LNCaP clone FGC (cell line): ENCODE results near the gene PRKAG2.

ENCODE experiments used
- DNase-seq: peaks from one replicate; pipeline ENCODE4 v3.0.0-alpha.2; 2011; ENCODE audit warnings: low read depth
- H3K4me3 ChIP-seq: 2 replicates; pipeline ENCODE4 v1.5.1; 2011; ENCODE audit warnings: mild to moderate bottlenecking, low read depth, low read length, control low read depth
- TF ChIP-seq, protein P1 (sequence below): IDR thresholded peaks from 2 replicates; pipeline ENCODE4 v1.5.1; 2012; ENCODE audit warnings: mild to moderate bottlenecking; ENCODE audit not compliant: control insufficient read depth, insufficient read depth; ENCODE audit errors: extremely low read depth

PRKAG2 gene

DNA sequence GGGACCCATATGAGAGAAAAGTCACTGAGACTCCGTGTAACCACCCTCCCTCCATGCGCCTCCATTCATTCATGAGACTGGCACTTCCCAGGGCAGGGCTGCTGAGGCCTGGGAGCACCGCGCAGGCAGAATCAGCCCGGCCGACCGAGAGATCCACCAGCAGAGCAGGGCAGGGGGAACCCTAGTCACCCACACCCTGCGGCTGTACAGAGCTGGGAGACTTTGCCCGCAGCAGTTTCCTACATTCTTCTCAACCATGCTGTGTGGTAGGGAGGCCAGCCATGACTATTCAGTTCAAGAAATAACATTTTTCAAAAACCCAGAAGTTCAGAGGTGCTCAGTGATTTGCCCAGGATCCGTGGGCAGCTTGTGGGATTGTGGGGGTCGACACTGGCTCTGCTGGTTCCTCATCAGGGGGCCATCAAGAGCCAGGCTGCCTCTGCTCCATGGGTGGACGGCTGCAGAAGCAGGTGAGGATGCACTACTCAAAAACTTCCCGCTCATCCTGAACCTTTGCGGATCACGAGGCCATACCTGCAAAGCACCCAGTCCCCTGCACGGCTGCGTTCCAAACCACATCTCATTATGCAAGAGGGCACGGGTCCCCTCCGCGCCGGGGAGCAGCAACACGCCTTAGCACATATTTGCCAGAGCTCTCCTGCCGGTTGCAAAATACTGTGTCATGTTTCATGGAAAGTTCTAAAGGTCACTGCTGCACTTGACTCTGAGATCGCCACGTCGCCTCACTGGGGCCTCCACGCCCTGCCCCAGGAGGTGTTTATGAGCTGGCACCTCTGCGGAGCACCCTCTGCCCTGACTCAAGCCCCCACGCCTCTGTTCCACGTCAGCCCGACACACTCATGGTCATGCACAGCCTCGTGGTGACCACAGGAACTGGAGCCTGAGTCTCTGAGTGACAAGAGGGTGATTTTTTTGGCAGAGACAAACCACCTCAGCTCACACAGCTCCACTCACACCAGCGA, 132.0 kb downstream of the PRKAG2 start:
- TF ChIP-seq, protein P1, sequence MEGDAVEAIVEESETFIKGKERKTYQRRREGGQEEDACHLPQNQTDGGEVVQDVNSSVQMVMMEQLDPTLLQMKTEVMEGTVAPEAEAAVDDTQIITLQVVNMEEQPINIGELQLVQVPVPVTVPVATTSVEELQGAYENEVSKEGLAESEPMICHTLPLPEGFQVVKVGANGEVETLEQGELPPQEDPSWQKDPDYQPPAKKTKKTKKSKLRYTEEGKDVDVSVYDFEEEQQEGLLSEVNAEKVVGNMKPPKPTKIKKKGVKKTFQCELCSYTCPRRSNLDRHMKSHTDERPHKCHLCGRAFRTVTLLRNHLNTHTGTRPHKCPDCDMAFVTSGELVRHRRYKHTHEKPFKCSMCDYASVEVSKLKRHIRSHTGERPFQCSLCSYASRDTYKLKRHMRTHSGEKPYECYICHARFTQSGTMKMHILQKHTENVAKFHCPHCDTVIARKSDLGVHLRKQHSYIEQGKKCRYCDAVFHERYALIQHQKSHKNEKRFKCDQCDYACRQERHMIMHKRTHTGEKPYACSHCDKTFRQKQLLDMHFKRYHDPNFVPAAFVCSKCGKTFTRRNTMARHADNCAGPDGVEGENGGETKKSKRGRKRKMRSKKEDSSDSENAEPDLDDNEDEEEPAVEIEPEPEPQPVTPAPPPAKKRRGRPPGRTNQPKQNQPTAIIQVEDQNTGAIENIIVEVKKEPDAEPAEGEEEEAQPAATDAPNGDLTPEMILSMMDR = peak; percentile 29
- DNase-seq = no peak
- H3K4me3 ChIP-seq = no peak overlapping the region

DNA sequence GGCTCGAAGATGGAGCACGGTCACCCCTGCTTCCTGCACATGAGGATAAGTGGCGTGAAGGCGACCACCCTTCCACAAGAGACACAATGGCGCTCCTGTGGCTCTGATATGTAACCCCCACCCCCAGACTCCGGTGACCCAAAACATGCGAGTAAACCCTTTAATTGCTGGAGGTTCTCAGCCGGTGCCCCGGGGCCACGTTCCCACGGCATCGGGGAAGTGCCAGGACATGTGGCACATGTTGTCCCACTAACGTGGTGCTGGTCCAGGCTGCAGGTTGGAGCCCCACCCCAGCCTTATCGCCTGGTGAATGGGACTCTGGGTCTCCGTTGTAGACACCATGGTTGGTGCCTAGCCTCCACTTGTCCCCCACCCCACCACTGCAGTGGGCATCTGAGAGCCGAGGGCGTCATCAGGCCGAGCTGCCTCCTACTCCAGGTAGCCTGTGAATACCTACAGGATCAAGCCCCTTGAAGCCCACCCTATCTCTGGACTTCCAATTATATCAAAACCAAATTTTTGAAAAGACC, 132.8 kb downstream of the PRKAG2 start:
- no peak overlapping the region for H3K4me3 ChIP-seq
- TF ChIP-seq, protein P1 = no peak
- no peak for DNase-seq

DNA sequence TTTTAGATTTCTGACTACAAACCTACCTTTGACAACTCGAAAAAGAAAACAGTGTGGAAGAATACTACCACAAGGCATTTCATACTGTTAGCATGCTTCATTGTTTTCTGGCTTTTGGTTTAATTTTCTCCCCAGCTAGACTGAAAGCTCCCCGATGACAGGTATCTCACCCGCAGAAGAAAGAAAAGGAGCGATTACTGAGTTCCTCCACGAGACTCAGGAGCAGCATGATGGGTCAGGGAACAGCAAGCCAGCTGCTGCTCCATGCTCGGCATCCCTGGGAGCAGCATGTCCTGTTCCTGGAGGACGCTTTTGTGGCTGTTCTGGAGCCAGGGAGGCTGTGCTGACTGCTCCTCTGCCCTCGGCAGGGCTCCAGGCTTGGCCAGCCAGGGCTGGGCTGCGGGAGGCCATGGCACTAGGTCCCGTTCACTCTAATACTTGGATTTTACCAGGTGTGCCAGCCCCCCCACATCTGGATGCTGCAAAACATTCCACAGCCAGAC, 133.4 kb downstream of the PRKAG2 start:
- TF ChIP-seq, protein P1 = no peak
- H3K4me3 ChIP-seq = no peak overlapping the region
- DNase-seq = no peak

DNA sequence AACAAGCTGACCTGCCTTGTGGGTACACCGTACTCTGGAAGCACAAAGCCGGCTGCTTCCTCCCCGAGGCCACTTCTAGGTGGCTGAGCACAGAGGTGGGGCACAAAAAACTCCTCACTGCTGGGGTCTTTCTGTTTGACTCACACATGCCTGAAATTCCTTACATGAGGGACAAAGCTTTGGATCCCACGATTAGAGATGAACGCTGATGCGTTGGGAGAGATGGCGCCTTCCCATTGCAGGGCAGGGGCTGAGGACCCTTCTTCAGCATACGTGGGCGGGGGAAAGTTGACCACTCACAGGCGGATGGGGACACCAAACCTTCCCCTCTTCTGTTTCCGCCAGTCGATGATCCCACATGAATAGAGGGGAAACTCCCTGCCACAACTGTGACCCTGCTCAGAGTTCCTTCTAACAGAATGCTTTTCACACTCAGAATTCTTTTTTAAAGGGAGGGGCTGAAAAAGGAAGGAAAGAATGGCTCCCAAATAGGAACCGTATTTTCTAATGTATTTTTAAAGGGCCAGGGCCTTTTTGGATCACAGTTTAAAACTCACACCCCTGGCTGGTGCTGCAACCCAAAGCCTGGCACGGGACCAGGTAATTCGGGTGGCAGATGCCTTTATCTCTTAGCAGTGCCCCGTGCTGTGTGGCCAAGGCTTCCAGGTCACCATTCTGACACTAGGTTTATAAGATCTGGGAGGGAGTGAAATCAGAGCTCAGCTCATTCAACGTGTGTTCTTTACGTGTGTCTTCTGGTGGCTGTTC, 134.0 kb downstream of the PRKAG2 start:
- H3K4me3 ChIP-seq = no peak overlapping the region
- DNase-seq = no peak
- TF ChIP-seq, protein P1 = no peak

DNA sequence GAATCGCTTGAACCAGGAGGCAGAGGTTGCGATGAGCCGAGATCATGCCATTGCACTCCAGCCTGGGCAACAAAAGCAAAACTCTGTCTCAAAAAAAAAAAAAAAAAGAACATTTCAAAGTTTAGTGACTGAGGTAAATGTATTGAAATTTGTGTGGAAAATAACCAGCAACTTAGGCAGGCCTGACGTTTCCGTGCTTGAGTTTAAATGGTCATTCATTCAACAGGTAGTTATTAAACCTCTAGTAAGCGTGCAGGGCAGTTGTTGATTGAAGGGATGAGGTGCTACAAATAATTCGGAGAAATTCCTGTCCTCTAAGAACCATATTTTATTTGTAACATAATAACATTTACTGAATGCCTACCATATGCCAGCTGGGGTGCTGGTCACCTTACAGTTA, 135.3 kb downstream of the PRKAG2 start:
- no peak for DNase-seq
- TF ChIP-seq, protein P1 = no peak
- H3K4me3 ChIP-seq = no peak overlapping the region

DNA sequence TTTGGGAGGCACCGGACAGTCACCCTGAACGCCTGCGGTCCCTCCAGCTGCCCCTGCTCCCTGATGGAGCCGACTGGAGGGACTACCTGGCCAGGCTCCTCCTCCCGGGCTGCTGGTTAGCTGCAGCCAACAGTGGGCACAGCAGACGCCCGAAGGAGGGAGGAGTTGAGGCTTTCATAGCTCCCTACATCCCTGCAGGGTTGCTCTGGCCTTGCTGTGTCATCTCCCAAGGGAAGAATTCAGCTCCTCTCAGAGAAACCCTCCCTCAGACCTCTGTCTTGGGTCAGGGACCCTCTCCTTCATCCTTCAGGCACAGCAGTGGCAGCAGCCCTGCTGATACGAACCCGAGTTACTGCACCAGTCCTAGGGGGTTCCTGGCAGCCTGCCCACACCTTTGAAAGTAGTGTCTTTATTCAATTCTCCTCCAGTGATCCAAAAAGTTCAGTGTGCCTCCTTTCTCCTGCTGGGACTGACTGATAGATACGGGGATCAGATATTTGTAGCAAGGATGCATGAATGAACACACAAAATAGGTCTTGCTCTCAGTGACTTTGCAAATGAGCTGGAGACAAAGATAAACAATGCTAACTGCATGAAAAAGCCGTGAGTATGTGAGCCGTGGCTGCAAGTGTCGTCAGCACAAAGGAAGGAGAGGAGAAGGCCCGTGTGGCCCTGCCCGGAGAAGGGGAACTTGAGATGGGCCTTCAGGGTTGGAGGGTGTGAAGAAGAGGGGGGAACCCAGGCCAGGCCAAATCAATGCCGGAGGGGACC, 136.6 kb downstream of the PRKAG2 start:
- no peak for DNase-seq
- TF ChIP-seq, protein P1 = no peak
- no peak overlapping the region for H3K4me3 ChIP-seq
